Gastroesophageal sphincter (tissue), 3 donors: ENCODE data around the gene ACOT12.

Experiments used
- CTCF ChIP-seq, 4 experiments: fragments of 200-600 bp in 2 of 4; fragments of 450-650 bp in 2 of 4; sonication (generic) in 1 of 4; IDR thresholded peaks; one replicate each; pipeline ENCODE4 v1.5.1; 2017 to 2019; ENCODE audit warnings: antibody characterized with exemption in 4 of 4, mild to moderate bottlenecking in 2 of 4, moderate library complexity in 2 of 4
- POLR2A ChIP-seq, 2 donors: fragments of 450-650 bp; IDR thresholded peaks; one replicate each; pipeline ENCODE4 v1.6.1; 2017; ENCODE audit warnings: antibody characterized with exemption in 2 of 2, mild to moderate bottlenecking in 2 of 2, moderate library complexity in 1 of 2
- POLR2AphosphoS5 ChIP-seq: sonication (generic); formaldehyde crosslinking; IDR thresholded peaks from one replicate; pipeline ENCODE4 v1.6.1; 2017; ENCODE audit warnings: antibody characterized with exemption

- TF ChIP-seq CTCF (IDR thresholded peaks at IDR 0.05) (no peak), POLR2AphosphoS5 (no peak), POLR2A (IDR thresholded peaks at IDR 0.05) (no peak)
Observed at GRCh38 chr5:81359108-81359507, 34.8 kb downstream of the ACOT12 start.
